Lower leg skin (tissue), 4 donors: ENCODE data around the gene EYA3. TPM values are rescaled to one million over a fixed set of nuclear protein-coding genes. Genes with fewer than 3 reads are reported as not detected.

Experiments used
- DNase-seq, 2 donors: peaks; one replicate each; pipeline ENCODE4 v3.0.0-alpha.2; 2019; ENCODE audit warnings: low spot score in 2 of 2
- H3K4me3 ChIP-seq: fragments of 200-600 bp; sonication (generic); 2 replicates; pipeline ENCODE4 v1.5.1; 2017; ENCODE audit warnings: mild to moderate bottlenecking, low read depth; ENCODE audit not compliant: poor library complexity, severe bottlenecking
- CTCF ChIP-seq, 3 donors: fragments of 450-650 bp; IDR thresholded peaks; one replicate each; pipeline ENCODE4 v1.5.1; 2016; ENCODE audit warnings: antibody characterized with exemption in 3 of 3, mild to moderate bottlenecking in 3 of 3, moderate library complexity in 2 of 3
- POLR2A ChIP-seq, 2 donors: fragments of 450-650 bp; IDR thresholded peaks; one replicate each; pipeline ENCODE4 v1.6.1; 2016 to 2017; ENCODE audit warnings: antibody characterized with exemption in 2 of 2, mild to moderate bottlenecking in 1 of 2, moderate library complexity in 1 of 2
- WGBS, 2 donors: methylation state at CpG; one replicate each; pipeline ENCODE4 v1.1.5; 2018; 5-methylcytosine and 5-hydroxymethylcytosine counted together
- intact Hi-C: fragments of 100-400 bp; cut with DNase I; formaldehyde crosslinking; loops from one replicate; pipeline ENCODE4 v1.15.0; 2023; ENCODE audit warnings: low total_unique reads
- total RNA-seq, 4 donors: library from RNA; depleted of rRNA; stranded (reverse); fragments of >200 nt; gene quantifications; one replicate each; pipeline ENCODE4 v1.1.0, GENCODE V29; 2016

EYA3 gene
- total RNA-seq, 4 donors from 2014 or later: 14.9 to 20.1 (median 17.1) TPM

- WGBS, 2 donors: 51 to 54% methylated on average over 4 of the region's 4 CpGs
- intact Hi-C loops: no loop called here
- DNase-seq: no peak
- no peak overlapping the region for H3K4me3 ChIP-seq
- no peak for TF ChIP-seq CTCF (IDR thresholded peaks at IDR 0.05)
- no peak for TF ChIP-seq POLR2A (IDR thresholded peaks at IDR 0.05)
These were observed 126.7 kb downstream of the EYA3 start for GRCh38 chr1:27961646-27962221.

GRCh38 chr1:27960762-27961645 lies 127.4 kb downstream of the EYA3 start:
- H3K4me3 ChIP-seq: no peak overlapping the region
- no peak for DNase-seq
- intact Hi-C loops: no loop called here
- WGBS, 2 donors: 41 to 54% methylated on average over 13 of the region's 13 CpGs
- no peak for TF ChIP-seq CTCF (IDR thresholded peaks at IDR 0.05)
- TF ChIP-seq POLR2A (IDR thresholded peaks at IDR 0.05): no peak

GRCh38 chr1:27959792-27960603 lies 128.4 kb downstream of the EYA3 start, which contains the start of gene XKR8:
Gene XKR8, plus strand, starts transcription at chr1:27959973. Its CDS starts 97 bp downstream, at chr1:27960070.
- intact Hi-C loops: no loop called here
- 3 to 5% methylated on average over 31 to 40 of the region's 68 CpGs for WGBS, 2 donors
- peak within 1 kb of the TSS; percentile 52 for H3K4me3 ChIP-seq
- peak; percentile 52 to 95 for DNase-seq
- TF ChIP-seq POLR2A (IDR thresholded peaks at IDR 0.05) (no peak), CTCF (IDR thresholded peaks at IDR 0.05) (no peak)

GRCh38 chr1:27958513-27958912 lies 129.9 kb downstream of the EYA3 start:
- DNase-seq: no peak
- TF ChIP-seq CTCF (IDR thresholded peaks at IDR 0.05) (no peak), POLR2A (IDR thresholded peaks at IDR 0.05) (no peak)
- no peak overlapping the region for H3K4me3 ChIP-seq
- intact Hi-C loops: no loop called here
- WGBS, 2 donors: 94 to 95% methylated on average over 26 of the region's 26 CpGs

- TF ChIP-seq POLR2A (IDR thresholded peaks at IDR 0.05): no peak
- TF ChIP-seq CTCF (IDR thresholded peaks at IDR 0.05): no peak
- WGBS, 2 donors: 91 to 94% methylated on average over 5 of the region's 5 CpGs
These were observed 130.8 kb downstream of the EYA3 start for GRCh38 chr1:27957655-27958054.

More at GRCh38 chr1:27957655-27958054, 130.8 kb downstream of the EYA3 start:
- intact Hi-C loops: no loop called here
- DNase-seq: no peak
- no peak overlapping the region for H3K4me3 ChIP-seq
